Trophoblast cell (in vitro differentiated cells and primary cell): ENCODE measurements around the gene TMEM232.
A peak's percentile ranks its signal among the peaks of the same experiment; 100 is the strongest.

Source experiments
- DNase-seq, 2 donors: peaks; one replicate each; pipeline ENCODE4 v3.0.0-alpha.2; 2016
- H2AFZ ChIP-seq: 2 replicates; pipeline ENCODE4 v1.6.1; 2013; ENCODE audit warnings: low read length, moderate library complexity, mild to moderate bottlenecking; ENCODE audit not compliant: insufficient read depth, poor library complexity
- H2AK5ac ChIP-seq: 2 replicates; pipeline ENCODE4 v1.6.1; 2013; ENCODE audit warnings: mild to moderate bottlenecking, low read length
- H2BK120ac ChIP-seq: 2 replicates; pipeline ENCODE4 v1.6.1; 2013; ENCODE audit warnings: low read length, mild to moderate bottlenecking, moderate library complexity; ENCODE audit not compliant: insufficient read depth, poor library complexity
- H2BK12ac ChIP-seq: 2 replicates; pipeline ENCODE4 v1.6.1; 2013; ENCODE audit warnings: mild to moderate bottlenecking, low read length, moderate library complexity
- H2BK5ac ChIP-seq: 2 replicates; pipeline ENCODE4 v1.6.1; 2013; ENCODE audit warnings: low read length, low read depth, moderate library complexity, mild to moderate bottlenecking; ENCODE audit not compliant: poor library complexity
- H3K14ac ChIP-seq: 2 replicates; pipeline ENCODE4 v1.6.1; 2013; ENCODE audit warnings: mild to moderate bottlenecking, low read length
- H3K18ac ChIP-seq: 2 replicates; pipeline ENCODE4 v1.6.1; 2013; ENCODE audit warnings: mild to moderate bottlenecking, low read length
- H3K23ac ChIP-seq: 2 replicates; pipeline ENCODE4 v1.6.1; 2013; ENCODE audit warnings: low read length
- H3K27ac ChIP-seq: 2 replicates; pipeline ENCODE4 v1.5.1; 2013; ENCODE audit warnings: low read depth, mild to moderate bottlenecking, inconsistent platforms, low read length, moderate library complexity
- H3K27me3 ChIP-seq: 2 replicates; pipeline ENCODE4 v1.6.1; 2013; ENCODE audit warnings: inconsistent platforms, mild to moderate bottlenecking, low read length, moderate library complexity; ENCODE audit not compliant: insufficient read depth
- H3K36me3 ChIP-seq, 2 experiments: 1 replicate in 1 of 2; 2 replicates in 1 of 2; pipeline ENCODE4 v1.6.1; 2013; ENCODE audit warnings: low read length in 2 of 2, mild to moderate bottlenecking in 2 of 2, moderate library complexity in 1 of 2; ENCODE audit not compliant: insufficient read depth in 2 of 2, control insufficient read depth in 1 of 2
- H3K4ac ChIP-seq: 2 replicates; pipeline ENCODE4 v1.6.1; 2013; ENCODE audit warnings: low read depth, mild to moderate bottlenecking, low read length, moderate library complexity
- H3K4me1 ChIP-seq, 2 experiments: 1 replicate in 1 of 2; 2 replicates in 1 of 2; pipeline ENCODE4 v1.6.1; 2013; ENCODE audit warnings: low read length in 2 of 2, mild to moderate bottlenecking in 2 of 2, moderate library complexity in 1 of 2; ENCODE audit not compliant: insufficient read depth in 2 of 2, control insufficient read depth in 1 of 2
- H3K4me2 ChIP-seq: 2 replicates; pipeline ENCODE4 v1.6.1; 2013; ENCODE audit warnings: inconsistent platforms, mild to moderate bottlenecking, low read length, moderate library complexity
- H3K4me3 ChIP-seq: 2 replicates; pipeline ENCODE4 v1.5.1; 2013; ENCODE audit warnings: mild to moderate bottlenecking, low read depth, low read length, inconsistent platforms
- H3K79me1 ChIP-seq: one replicate; pipeline ENCODE4 v1.6.1; 2013; ENCODE audit warnings: low read length
- H3K79me2 ChIP-seq: 2 replicates; pipeline ENCODE4 v1.6.1; 2013; ENCODE audit warnings: low read length, mild to moderate bottlenecking; ENCODE audit not compliant: control insufficient read depth, insufficient read depth, poor library complexity
- H3K9ac ChIP-seq: 2 replicates; pipeline ENCODE4 v1.6.1; 2013; ENCODE audit warnings: mild to moderate bottlenecking, low read length
- H3K9me3 ChIP-seq: 2 replicates; pipeline ENCODE4 v1.6.1; 2013; ENCODE audit warnings: low read depth, mild to moderate bottlenecking, control low read depth, inconsistent platforms, low read length; ENCODE audit not compliant: insufficient read depth
- H4K12ac ChIP-seq: 2 replicates; pipeline ENCODE4 v1.6.1; 2013; ENCODE audit warnings: low read depth, mild to moderate bottlenecking, low read length, moderate library complexity
- H4K8ac ChIP-seq: 2 replicates; pipeline ENCODE4 v1.6.1; 2013; ENCODE audit warnings: low read depth, mild to moderate bottlenecking, low read length, moderate library complexity
- H4K91ac ChIP-seq: one replicate; pipeline ENCODE4 v1.6.1; 2013; ENCODE audit warnings: low read depth, mild to moderate bottlenecking, low read length, moderate library complexity
- WGBS: extraction: QIAGEN DNeasy Blood & Tissue Kit; methylation state at CpG from one replicate; pipeline ENCODE4 v1.1.7; 2013; ENCODE audit warnings: missing lambda C conversion rate; ENCODE audit not compliant: insufficient read length, insufficient coverage; ENCODE audit errors: extremely low coverage; 5-methylcytosine and 5-hydroxymethylcytosine counted together

Gene TMEM232

GRCh38 chr5:110625376-110625999 lies 101.0 kb downstream of the TMEM232 start:
- Histone ChIP-seq H3K9me3 (no peaks in the 10 kb centered on the region), H3K9ac (no peak overlapping the region), H3K14ac (no peak overlapping the region), H2AK5ac (no peak overlapping the region), H2BK5ac (no peak overlapping the region), H3K4me2 (no peak overlapping the region), H4K91ac (no peak overlapping the region), H4K12ac (no peak overlapping the region), H3K4ac (no peak overlapping the region), H3K27me3 (no peaks in the 10 kb centered on the region), H2AFZ (no peak overlapping the region), H4K8ac (no peak overlapping the region), H3K23ac (no peak overlapping the region), H3K4me1 (no peaks in the 10 kb centered on the region), H2BK120ac (no peak overlapping the region), H3K18ac (no peak overlapping the region), H3K79me1 (no peaks in the 10 kb centered on the region), H3K36me3 (no peaks in the 10 kb centered on the region), H2BK12ac (no peak overlapping the region), H3K79me2 (no peaks in the 10 kb centered on the region), H3K4me3 (no peak overlapping the region), H3K27ac (no peak overlapping the region)
- DNase-seq, result peak in 1 of 2 donors; percentile 63
- WGBS, result no CpG with 5 or more reads among the region's 2 CpGs

GRCh38 chr5:110623874-110624273 lies 102.6 kb downstream of the TMEM232 start:
- Histone ChIP-seq H3K18ac (no peak overlapping the region), H3K14ac (no peak overlapping the region), H4K12ac (no peak overlapping the region), H3K23ac (no peak overlapping the region), H3K36me3 (no peaks in the 10 kb centered on the region), H3K4ac (no peak overlapping the region), H2BK120ac (no peak overlapping the region), H4K8ac (no peak overlapping the region), H3K9me3 (no peaks in the 10 kb centered on the region), H3K79me2 (no peaks in the 10 kb centered on the region), H2BK5ac (no peak overlapping the region), H3K4me3 (no peak overlapping the region), H3K27ac (no peak overlapping the region), H3K4me2 (no peak overlapping the region), H3K79me1 (no peaks in the 10 kb centered on the region), H2BK12ac (no peak overlapping the region), H3K4me1 (no peaks in the 10 kb centered on the region), H3K27me3 (no peaks in the 10 kb centered on the region), H2AFZ (no peak overlapping the region), H2AK5ac (no peak overlapping the region), H3K9ac (no peak overlapping the region), H4K91ac (no peak overlapping the region)
- DNase-seq, result peak in 1 of 2 donors; percentile 56

- Histone ChIP-seq H3K18ac (no peak overlapping the region), H3K79me2 (no peaks in the 10 kb centered on the region), H3K4me3 (no peak overlapping the region), H2AFZ (no peak overlapping the region), H3K79me1 (no peaks in the 10 kb centered on the region), H3K4me2 (no peak overlapping the region), H3K23ac (no peak overlapping the region), H3K9ac (no peak overlapping the region), H3K27me3 (no peaks in the 10 kb centered on the region), H3K14ac (no peak overlapping the region), H3K4me1 (no peaks in the 10 kb centered on the region), H2BK5ac (no peak overlapping the region), H4K91ac (no peak overlapping the region), H2AK5ac (no peak overlapping the region), H2BK120ac (no peak overlapping the region), H2BK12ac (no peak overlapping the region), H4K12ac (no peak overlapping the region), H3K4ac (no peak overlapping the region), H4K8ac (no peak overlapping the region), H3K9me3 (no peaks in the 10 kb centered on the region), H3K36me3 (no peaks in the 10 kb centered on the region), H3K27ac (no peak overlapping the region)
- DNase-seq, result no peak
- no CpG with 5 or more reads among the region's 1 CpG for WGBS
Measured at GRCh38 chr5:110618941-110619340, 107.5 kb downstream of the TMEM232 start.

GRCh38 chr5:110616009-110616408 lies 110.5 kb downstream of the TMEM232 start:
- no peaks in the 10 kb centered on the region for H3K79me1 ChIP-seq
- H3K4ac ChIP-seq, result no peak overlapping the region
- H4K8ac ChIP-seq, result no peak overlapping the region
- no peak overlapping the region for H3K4me2 ChIP-seq
- H3K9ac ChIP-seq, result no peak overlapping the region
- H3K4me1 ChIP-seq, result no peaks in the 10 kb centered on the region
- no peak overlapping the region for H2BK12ac ChIP-seq
- H3K14ac ChIP-seq, result no peak overlapping the region
- H3K4me3 ChIP-seq, result no peak overlapping the region
- no peak overlapping the region for H4K91ac ChIP-seq
- no peak overlapping the region for H2AK5ac ChIP-seq
- no peaks in the 10 kb centered on the region for H3K9me3 ChIP-seq
- DNase-seq, result no peak
- H3K79me2 ChIP-seq, result no peaks in the 10 kb centered on the region
- no peak overlapping the region for H2BK120ac ChIP-seq
- no peak overlapping the region for H2BK5ac ChIP-seq
- no peaks in the 10 kb centered on the region for H3K27me3 ChIP-seq
- H3K18ac ChIP-seq, result no peak overlapping the region
- no CpG with 5 or more reads among the region's 1 CpG for WGBS
- no peak overlapping the region for H4K12ac ChIP-seq
- no peak overlapping the region for H3K23ac ChIP-seq
- H3K27ac ChIP-seq, result no peak overlapping the region
- no peaks in the 10 kb centered on the region for H3K36me3 ChIP-seq
- no peak overlapping the region for H2AFZ ChIP-seq
